Measurements from ENCODE around the gene BPI.
A peak's percentile ranks its signal among the peaks of the same experiment; 100 is the strongest.
"Not testable (repeated sequence)": the region's sequence is repeated elsewhere in the genome, so short reads cannot be mapped to it uniquely, and the experiment has no call there.

Gene BPI

GRCh38 chr20:38278131-38278530, 25.8 kb upstream of the BPI start:
- no peak for DNase-seq (ENCODE audit: low spot score)

- no peak for DNase-seq (ENCODE audit: low spot score)
These were observed 25.2 kb upstream of the BPI start for GRCh38 chr20:38278763-38279162.

GRCh38 chr20:38281176-38281915, 22.6 kb upstream of the BPI start:
- not testable (repeated sequence) for DNase-seq (ENCODE audit: low spot score)

DNA sequence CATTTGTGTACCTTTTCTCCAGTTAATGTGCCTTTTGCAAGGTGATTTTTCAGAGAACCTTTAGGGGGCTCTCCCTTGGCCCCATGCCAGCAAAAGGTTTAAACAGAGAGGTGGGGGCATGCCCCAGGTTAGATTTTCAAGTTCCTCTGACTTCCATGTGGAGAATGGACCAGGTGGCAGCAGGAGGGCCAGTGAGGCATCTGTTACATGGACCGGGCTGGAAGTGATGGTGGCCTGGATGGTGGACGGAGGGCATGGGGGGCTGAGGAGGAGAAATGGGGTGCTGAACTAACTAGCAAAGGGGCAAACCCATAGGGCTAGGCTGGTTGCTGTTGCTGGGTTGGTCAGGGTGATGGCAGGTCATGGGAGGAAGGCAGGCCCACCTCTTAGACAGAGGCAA, 20.7 kb upstream of the BPI start:
- no peak for DNase-seq (ENCODE audit: low spot score)

GRCh38 chr20:38284066-38284650, 19.8 kb upstream of the BPI start:
- DNase-seq (ENCODE audit: low spot score), result not testable (repeated sequence)

GRCh38 chr20:38284893-38285444, 19.0 kb upstream of the BPI start:
- no peak for DNase-seq (ENCODE audit: low spot score)

GRCh38 chr20:38286586-38287531, 17.1 kb upstream of the BPI start:
- DNase-seq (ENCODE audit: low spot score), result no peak

DNA sequence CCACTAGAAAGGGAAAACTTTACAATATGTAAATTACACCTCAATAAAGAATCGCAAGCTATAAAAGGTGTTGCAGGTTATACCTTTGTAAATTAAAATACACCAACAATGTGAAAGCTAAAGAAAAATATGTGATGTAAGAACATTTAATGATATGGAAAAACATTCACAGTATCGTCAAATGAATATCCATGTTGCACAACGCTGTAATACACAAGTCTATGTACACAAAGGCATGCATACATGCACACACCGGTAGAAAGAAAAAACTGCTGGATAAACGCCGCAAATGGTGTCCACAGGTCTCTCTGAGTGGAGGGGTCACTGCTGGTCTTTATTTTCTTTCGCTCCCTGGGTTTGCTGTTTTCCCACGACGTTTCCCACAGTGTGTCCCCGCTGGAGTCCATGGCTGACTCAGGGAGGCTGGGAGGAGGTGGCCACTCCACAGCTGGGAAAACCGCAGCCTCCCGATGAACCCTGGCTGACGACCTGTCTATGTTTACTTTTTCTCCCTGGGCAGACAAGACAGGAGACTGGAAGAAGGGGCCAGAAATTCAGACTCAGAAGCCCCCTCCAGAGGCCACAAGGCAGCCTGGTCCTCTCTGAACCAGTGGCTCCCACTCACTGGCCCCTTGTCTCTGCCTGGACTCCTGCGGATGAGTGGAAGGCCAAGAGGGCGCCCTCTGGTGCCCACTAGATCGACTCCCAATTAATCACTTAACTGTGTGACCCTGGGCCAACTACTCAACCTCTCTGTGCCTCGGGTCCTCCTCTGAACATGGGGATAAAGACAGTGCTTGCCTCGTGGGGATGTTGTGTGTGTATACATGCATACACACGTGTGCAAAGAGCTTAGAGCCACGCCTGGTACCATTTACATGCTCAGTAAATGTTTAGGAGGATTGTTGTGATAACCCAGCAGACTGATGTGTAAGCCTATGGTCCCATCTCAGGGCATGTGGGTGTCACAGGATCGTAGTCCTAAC, 12.8 kb upstream of the BPI start:
- peak; percentile 79 for DNase-seq (ENCODE audit: low spot score)

GRCh38 chr20:38291966-38292365, 12.0 kb upstream of the BPI start:
- no peak for DNase-seq (ENCODE audit: low spot score)

DNA sequence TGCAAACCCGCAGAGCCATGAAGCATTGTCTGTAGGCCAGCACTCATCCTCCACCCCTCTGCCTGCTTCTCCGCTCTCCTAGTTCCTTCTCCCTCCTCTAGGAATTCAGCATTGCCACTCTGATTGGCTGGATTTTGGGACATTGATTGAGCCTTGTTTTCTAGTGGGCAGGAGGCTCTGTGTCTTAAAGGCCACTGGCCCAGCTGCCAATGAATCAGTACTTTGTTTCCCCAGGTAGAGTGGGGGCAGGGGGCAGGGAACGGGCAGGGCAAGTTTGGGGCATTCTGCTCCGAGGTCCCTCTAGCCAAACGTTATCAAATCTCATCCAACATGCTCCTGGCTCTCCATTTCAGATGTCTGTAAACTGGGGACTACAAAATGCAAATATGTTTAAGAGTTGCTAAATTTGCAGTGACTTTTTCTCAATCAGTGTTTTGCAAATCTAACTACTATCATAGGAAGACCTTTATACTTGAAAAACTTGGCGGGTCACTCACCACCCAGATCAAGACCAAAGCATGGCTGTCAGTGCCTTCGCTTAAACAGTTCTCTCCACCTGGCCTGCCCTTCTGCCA, 10.4 kb upstream of the BPI start:
- no peak for DNase-seq (ENCODE audit: low spot score)

GRCh38 chr20:38294076-38294591, 9.8 kb upstream of the BPI start:
- no peak for DNase-seq (ENCODE audit: low spot score)

- DNase-seq (ENCODE audit: low spot score), result no peak
These were observed 8.1 kb upstream of the BPI start for GRCh38 chr20:38295811-38296210.

DNA sequence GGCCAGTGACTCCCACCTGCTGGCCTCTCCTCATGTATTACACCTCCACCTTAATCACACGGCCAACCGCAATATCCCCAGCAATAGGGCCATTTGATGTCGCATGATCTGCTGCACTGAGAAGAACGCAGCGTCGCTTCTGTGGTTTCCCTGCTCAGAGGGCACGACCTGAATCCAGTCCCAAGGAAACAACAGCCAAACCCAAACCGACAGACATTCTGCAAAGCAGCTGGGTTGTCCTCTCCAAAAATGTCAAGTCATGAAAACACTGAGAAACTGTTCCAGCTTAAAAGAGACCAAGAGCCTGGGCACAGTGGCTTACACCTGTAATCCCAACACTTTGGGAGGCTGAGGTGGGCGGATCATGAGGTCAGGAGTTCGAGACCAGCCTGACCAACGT, 7.5 kb upstream of the BPI start:
- DNase-seq (ENCODE audit: low spot score), result no peak

GRCh38 chr20:38297916-38298674, 5.9 kb upstream of the BPI start:
- no peak for DNase-seq (ENCODE audit: low spot score)

- DNase-seq (ENCODE audit: low spot score), result peak; percentile 38
These were observed 5.1 kb upstream of the BPI start for GRCh38 chr20:38298768-38299288.

DNA sequence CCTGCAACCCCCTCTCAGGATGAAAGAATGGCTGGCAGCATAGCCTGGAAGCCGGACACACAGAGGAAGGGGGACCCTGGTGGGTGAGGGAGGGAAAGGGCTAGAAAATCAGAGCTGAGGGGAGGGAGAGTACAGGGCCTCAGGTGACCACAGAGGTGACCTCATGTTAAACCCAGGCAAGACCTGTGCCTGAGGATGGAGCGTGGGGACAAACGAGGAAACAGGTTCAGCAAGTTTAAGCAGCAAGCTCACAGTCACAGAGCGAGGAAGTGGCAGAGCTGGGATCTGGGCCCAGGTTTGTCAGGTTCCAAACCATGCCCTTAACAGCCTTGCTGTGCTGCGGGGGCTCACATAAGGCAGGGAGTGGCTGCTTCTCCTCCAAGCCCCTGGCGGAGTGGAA, 4.0 kb upstream of the BPI start:
- DNase-seq (ENCODE audit: low spot score), result no peak

GRCh38 chr20:38300438-38300837, 3.5 kb upstream of the BPI start:
- DNase-seq (ENCODE audit: low spot score), result no peak

GRCh38 chr20:38301309-38301708, 2.6 kb upstream of the BPI start:
- no peak for DNase-seq (ENCODE audit: low spot score)

DNA sequence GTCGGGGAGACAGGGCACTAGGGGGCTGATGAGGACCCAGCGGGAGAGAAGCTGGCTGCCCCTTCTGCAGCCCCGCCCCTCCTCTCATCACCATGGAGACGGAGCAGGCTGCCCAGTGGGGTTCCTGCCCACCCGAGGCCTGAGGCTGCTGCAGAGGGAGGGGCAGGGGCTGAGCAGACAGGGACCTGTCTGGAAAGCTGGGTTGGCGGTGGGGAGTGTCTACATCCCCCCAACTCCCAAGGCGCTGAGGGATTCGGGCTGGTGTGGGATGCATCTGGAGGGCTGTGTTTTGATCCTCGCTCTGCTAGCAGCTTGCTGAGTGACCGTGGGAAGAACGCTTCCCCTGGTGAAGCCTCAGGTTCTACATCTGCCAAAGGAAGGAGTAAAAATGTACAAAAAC, 1.2 kb upstream of the BPI start:
- DNase-seq (ENCODE audit: low spot score), result no peak

All from AG08396 (cell line).